HG03196 (cell line): ENCODE results near the gene SARS2.
A peak's percentile ranks its signal among the peaks of the same experiment; 100 is the strongest.
"Not testable (repeated sequence)": the region's sequence is repeated elsewhere in the genome, so short reads cannot be mapped to it uniquely, and the experiment has no call there.

Experiments used
- ATAC-seq: cut with Tn5 transposase; IDR thresholded peaks from one replicate; pipeline ENCODE4 v1.9.1; 2021; ENCODE audit not compliant: unreplicated experiment

SARS2 gene

DNA sequence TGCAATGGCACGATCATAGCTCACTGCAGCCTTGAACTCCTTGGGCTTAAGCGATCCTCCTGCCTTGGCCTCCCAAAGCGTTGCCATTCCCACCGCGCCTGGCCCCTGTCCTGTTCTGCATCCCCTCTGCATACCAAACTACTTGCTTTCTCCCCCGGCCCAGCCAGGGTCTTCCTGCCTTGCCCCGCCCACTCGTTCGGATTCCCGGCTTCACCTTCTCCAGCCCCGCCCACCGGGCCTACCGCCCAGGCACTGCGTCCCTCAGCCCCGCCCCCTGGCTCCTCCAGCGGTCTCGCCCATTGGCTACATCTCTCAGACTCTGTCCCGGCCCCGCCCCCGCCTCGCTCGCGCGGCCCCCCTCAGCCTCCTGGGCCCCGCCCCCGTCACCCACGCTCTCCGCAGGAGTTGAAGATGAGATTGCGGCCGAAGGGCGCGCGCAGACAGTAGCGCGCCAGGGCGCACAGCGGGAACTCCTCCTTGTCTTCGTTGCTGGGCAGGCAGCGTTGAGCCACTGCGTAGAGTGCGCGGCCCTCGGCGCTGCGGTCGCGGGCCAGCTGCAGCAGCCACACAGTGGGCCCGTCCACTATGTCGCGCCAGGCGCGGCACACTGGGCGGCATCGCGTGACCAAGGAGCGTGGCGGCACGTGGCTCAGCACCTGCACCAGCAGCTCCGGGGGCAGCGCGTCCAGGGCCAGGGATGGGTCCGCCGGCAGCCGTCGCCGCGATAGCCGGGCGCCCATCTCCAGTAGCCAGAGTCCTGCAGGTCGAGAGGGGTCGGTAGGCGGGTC is 19.2 kb upstream of the SARS2 start:
- ATAC-seq, result no peak

DNA sequence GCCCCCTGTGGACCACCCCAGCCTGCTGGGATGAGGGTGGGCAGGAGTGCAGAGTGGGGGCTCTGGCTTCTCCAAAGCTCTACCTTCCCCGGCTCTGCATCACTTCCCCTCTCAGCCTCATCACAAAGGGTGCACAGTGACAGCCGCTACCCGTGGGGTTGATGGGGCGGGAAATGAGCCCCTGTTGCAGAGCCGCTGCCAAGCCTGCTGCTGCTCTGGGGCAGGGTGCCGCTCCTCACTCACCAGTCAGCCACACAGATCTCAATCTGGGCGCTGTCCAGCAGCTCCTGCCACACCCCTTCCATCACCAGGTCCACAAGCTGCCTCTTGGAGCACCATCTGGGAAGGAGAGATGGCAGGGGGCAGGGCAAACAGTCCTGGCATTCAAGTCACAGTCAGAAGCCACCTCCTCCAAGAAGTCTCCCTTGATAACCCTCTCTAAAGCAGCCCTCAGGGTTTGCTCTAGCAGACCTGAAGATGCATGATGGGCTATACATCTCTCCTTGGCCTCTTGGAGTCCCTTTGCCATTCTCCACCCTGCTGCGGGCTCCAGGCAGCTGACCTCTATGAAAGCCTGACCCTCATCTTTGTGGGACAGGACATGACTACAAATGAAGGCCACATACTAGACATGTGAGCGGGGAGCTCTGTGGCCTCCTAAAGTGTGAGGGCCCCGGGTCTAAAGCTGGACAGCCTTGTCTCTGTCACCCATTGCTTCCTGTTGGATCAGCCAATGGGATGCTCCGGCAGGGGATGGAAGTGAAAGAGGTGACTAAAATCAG is 15.9 kb upstream of the SARS2 start:
- ATAC-seq, result no peak

DNA sequence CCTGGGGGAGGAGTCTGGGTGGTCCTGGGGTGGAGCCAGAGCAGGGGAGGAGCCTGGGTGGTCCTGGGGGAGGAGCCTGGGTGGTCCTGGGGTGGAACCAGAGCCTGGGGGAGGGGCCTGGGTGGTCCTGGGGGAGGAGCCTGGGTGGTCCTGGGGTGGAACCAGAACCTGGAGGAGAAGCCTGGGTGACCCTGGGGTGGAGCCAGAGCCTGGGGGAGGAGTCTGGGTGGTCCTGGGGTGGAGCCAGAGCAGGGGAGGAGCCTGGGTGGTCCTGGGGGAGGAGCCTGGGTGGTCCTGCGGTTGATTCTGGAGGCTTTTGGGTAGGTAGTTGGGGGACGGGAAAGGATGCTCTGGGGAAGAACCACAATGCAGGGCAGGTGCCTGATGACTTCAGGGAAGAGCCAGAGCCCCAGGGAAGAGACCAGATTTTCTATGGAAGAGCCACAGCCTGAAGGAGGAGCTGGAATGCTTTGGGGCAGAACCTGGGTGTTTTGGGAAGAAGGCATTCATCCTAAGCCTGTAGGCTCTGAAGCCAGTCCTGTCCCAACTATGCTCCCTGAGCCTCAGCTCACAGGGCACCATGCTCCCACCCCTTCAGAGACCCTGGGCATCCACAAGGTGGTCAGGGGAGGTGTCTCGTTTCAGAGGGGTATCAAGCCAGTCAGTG is 15.1 kb upstream of the SARS2 start:
- no peak for ATAC-seq

DNA sequence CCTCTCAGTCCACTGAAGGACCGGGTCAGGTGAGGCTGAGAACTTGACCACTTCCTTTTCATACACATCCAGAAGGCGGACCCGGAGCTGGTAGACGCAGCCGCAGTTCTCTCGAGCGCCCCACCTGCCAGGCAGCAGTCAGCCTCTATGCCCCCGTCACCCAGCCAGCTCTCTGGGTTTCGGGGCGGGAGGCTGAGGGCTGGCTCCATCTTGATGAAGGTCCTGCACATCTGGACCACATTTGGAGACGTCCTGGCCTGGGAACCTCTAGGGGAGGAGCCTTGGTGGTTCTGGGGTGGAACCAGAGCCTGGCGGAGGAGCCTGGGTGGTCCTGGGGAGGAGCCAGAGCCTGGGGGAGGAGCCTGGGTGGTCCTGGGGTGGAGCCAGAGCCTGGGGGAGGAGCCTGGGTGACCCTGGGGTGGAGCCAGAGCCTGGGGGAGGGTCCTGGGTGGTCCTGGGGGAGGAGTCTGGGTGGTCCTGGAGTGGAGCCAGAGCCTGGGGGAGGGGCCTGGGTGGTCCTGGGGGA is 14.5 kb upstream of the SARS2 start:
- no peak for ATAC-seq

DNA sequence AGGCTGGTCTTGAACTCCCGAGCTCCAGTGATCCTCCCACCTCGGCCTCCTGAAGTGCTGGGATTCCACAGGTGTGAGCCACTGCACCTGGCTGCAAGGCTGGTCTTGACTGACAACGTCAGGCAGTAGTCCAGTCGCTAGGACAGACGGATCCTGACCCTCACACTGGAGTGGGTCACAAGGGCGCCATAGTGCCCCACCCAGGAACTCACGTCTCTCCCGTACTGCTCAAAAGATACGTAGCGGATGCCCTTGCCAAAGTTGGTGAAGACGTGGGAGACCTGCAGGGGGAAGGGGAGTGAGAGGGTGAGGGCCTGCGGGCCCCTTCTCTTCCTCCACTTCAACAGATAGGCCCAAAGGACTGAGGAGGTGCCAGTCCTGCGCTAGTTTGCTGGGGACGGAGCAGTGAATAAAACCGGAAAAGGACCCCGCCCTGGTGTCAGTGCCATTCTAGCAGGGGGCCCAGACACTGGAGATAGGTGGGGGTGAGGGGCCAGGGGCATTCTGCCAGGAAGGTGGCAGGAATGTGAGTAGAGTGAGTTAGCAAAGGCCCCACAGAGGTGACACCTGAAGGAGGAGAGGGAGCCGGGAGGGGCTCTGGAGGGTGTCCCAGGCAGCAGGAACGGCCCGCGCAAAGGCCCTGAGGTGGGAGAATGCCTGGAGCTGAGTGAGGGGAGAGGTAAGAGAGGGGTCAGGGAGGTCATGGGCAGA is 12.1 kb upstream of the SARS2 start:
- ATAC-seq, result no peak

DNA sequence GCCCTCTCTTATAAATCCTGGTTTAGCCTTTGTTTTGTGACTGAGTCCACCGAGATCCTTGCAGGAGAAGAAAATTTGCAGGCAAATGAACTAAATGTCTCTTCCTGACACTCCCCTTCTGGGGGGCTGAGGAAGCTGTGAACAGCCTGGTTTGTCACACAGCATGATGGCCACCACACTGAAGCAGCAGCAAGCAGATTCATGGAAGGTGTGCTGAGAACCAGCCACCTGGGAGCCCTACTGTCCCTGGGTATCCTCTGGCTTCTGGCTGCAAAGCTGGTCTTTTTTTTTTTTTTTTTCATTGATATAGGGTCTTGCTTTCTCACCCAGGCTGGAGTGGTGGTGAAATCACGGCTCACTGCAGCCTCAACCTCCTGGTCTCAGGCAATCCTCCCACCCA is 11.4 kb upstream of the SARS2 start:
- ATAC-seq, result no peak

DNA sequence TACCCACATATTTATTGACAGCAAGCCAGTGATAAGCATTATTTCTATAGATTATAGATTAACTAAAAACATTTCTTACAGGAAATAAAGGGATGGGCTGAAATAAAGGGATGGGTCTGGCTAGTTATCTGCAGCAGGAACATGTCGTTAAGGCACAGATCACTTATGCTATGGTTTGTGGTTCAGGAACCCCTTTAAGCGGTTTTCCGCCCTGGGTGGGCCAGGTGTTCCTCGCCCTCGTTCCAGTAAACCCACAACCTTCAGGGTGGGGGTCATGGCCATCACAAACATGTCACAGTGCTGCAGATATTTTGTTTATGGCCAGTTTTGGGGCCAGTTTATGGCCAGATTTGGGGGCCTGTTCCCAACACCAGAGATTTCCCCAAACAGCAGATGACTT is 10.9 kb upstream of the SARS2 start:
- not testable (repeated sequence) for ATAC-seq

DNA sequence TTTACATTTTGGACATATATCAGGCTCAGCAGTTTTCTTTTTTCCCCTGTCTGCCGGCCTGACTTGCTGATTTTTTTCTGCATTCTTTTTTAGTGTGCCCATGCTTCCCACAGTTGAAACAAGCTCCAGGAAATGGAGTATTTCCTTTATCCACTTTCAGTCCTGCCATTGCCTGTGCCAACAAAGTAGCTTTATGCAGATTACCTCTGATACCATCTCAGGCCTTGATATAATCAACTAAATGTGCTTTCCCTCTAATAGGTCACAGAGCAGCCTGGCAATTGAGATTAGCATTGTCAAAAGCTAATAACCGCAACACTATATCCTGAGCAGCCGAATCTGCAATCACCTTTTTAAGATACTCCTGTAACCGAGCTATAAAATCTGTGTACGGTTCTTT is 9.4 kb upstream of the SARS2 start:
- ATAC-seq, result no peak

DNA sequence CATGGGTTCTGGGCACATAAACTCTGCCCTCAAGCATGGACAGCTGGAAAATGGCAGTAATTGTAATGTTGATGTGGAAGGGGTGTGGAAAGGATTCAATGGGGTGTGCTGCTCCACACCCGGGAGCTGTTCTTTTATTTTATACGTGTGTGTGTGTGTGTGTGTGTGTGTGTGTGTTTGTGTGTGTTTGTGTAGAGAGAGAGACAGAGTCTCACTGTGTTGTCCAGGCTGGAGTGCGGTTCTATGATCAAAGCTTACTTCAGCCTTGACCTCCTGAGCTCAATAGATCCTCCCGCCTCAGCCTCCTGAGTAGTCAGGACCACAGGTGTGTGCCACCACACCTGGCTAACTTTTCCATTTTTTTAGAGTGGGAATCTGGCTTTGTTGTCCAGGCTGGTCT is 3.0 kb upstream of the SARS2 start:
- no peak for ATAC-seq

DNA sequence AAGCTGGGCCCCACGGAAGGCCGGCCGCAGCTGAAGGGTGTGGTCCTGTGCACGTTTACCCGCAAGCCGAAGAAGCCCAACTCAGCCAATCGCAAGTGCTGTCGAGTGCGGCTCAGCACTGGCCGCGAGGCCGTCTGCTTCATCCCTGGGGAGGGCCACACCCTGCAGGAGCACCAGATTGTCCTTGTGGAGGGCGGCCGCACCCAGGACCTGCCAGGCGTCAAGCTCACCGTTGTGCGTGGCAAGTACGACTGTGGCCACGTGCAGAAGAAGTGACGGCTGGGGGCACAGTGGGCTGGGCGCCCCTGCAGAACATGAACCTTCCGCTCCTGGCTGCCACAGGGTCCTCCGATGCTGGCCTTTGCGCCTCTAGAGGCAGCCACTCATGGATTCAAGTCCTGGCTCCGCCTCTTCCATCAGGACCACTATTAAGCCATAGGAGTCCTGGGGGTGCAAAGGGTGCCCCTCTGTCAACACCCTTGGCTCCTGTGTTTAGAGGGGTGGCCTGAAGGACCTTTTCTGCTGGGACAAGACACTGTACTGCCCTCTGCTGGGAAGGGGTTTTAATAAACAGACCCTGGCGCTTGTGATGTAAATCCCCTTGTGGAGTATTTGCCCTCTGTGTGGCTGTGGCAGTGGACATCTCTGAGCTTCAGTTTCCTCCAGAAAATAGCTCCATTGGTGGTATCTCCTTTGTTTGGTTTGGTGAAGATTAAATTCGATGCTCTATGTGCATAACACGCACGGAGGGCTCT is 2.0 kb upstream of the SARS2 start:
- ATAC-seq, result no peak

DNA sequence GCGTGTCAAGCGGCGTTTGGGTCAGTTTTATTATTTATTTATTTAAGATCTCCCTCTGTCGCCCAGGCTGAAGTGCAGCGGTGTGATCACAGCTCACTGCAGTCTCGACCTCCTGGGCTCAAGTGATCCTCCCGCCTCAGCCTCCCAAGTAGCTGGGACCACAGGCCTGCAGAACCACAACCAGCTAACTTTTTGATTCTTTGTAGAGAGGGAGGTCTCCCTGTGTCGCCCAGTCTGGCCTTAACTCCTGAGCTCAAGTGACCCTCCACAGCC is 894 bp upstream of the SARS2 start:
- no peak for ATAC-seq

DNA sequence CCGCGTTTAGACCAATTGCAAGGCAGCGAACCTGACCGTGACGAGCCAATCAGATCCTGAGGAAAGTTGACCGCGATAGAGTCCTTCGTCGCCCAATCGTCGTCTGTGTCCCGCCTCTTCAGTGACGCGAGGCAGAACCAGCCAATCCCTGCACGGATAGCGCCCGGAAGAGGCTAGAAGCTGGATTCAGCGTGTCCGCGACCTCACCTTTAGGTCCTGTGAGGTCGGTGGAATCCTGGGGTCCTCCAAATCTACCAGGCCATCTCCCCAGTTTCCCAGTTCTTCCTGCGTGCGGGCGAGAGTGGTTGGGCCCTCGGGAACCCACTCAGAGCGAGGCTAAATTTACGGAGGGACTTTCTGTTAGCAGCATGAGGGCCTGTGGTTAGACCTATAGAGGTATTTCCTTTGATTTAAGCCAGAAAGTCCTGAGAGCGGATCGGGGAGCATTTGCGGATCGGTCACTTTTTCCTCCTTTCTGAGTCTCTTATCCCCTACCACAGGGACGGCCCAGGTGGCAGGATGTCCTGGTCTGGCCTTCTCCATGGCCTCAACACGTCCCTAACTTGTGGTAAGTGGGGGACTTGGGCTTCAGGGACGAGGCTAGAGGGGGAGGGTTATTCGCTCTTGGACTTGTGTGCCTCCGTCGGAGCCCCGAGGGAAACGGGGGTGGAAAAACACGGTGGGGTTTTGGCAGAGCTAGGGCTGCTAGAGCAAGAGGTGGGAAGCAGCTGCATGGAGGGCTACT is 385 bp upstream of the SARS2 start, which contains the start of gene MRPS12:
Gene MRPS12, plus strand, starts transcription at position 169 of the 745 bp plus-strand sequence. Its CDS starts 351 bp downstream, at position 520.
- ATAC-seq, result peak; percentile 87

DNA sequence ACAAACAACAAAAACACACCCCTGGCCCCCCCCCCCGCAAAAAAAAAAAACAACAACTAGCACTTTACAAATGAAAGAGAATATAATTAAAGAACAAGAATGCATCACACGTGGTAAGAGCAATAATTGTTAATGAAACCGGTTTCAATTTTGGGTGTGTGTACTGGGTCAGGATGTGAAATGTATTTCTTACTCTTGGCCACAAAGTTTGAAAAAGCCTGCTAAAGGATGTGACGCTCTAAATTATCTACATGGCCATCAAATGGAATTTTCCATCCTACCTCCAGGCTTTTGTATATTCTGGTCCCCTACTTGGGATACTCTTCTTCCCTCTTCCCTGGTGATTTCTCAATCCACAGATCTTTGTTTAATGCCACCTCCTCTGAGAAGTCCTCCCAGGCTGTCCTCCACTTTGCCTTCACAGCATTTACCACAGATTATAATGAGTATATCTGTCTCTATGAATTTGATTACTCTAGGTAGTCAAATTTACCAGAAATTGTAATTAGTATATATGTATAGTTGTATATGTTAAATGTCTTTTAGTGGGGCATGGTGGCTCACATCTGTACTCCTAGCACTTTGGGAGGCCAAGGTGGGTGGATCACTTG is 2.1 kb downstream of the SARS2 start:
- ATAC-seq, result no peak

DNA sequence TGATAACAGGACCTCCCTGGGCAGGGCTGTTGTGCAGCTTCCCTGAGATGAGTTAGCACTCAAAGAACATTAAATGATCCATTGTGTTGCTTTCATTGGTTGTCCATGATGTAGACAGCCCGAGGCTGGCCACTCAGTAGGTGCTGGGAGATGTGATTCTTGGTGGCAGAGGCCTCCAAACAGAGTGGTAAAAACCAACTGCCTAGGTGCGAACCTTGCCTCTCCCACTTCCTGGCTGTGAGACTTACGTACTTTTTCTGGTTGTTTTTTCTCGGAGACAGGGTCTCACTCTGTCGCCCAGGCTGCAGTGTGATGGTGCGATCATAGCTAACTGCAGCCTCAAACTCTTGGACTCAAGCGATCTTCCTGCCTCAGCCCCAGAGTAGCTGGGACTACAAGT is 6.2 kb downstream of the SARS2 start:
- ATAC-seq, result no peak

DNA sequence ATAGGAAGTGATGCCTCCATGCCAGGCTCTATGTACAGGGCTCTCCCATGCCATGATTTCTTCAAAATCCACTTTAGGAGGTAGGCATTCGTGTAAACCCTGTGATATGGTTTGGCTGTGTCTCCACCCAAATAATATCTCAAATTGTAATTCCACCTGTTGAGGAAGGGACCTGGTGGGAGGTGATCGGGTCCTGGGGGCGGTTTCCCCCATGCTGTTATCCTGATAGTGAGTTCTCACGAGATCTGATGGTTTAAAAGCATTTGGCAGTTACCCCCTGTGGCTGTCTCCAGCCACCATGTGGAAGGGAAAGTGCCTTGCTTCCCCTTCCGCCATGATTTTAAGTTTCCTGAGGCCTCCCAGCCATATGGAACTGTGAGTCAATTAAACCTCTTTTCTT is 8.1 kb downstream of the SARS2 start:
- no peak for ATAC-seq

DNA sequence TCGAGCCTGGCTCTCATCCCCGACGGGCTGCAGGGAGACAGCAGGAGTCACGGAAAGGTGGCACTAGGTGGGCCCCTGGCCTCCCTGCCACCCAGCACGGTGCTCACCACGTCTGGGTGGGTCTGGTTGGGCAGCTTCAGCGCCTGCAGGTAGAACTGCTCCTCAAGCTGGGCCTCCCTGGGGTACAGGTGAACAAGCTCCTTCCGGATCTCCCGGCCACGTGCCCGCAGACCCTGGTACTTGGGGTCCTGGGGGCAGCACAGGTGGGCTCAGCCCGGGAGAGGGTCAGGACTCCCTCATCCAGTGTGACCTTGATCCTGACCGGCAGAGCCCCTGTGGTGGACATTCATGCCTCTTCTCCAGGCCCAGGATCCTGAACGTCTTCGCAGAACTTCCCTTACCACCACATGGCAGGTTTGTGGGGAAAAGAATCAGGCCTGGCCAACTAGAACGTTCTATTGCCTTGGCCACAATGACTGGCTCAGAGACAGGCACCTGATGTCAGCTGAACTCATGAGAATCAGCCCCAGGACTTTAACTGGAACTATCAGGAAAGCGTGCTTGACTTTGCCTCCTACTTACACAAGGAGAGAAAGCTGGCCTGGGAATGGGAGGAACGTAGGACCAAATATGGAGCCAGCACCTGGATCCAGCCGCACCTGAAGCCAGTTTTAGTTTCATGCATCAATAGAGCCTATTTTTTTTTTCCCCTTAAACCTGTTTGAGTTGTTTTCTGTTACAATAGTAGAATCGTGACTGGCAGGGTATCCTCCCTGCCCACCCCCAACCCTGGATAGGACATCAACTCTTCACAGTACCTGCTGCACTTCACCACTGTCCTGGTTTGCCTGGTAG is 8.9 kb downstream of the SARS2 start:
- ATAC-seq, result no peak

DNA sequence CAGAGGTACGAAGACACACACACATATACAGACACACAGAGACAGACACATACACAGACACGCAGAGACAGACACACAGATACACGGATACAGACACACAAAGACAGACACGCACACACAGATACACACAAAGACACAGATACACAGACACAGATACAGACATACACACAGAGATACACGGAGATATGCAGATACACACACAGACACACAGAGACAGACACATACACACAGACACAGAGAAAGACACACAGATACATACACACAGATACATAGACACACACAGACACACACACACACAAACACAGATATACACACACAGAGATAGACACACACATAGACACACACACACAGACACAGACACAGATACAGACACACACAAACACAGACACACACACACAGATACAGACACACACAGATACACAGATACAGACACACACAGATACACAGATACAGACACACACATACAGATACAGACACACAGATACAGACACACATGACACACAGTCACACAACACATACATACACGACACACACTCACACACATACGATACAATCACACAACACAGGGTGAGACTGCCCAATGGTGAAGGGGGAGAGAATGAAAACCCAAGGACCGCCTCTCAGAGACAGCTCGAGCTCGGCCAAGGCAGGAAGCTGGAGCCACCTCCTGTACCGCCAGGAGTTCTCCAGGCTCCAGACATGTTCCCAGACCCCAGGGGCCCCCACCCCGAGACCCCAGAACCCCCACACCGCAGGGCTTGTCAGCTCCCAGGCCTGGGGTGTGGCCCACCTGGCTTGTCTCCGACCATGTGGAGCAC is 9.8 kb downstream of the SARS2 start:
- ATAC-seq, result no peak
